Heart left ventricle (tissue), 16 donors: ENCODE measurements around the gene MYD88. TPM values are rescaled to one million over a fixed set of nuclear protein-coding genes. Genes with fewer than 3 reads are reported as not detected.
"Not testable (repeated sequence)": the region's sequence is repeated elsewhere in the genome, so short reads cannot be mapped to it uniquely, and the experiment has no call there.

Experiments used
- ATAC-seq, 4 donors: fragments of 200-7000 bp; cut with Tn5 transposase; one replicate each; pipeline ENCODE4 v1.9.1; 2020 to 2022; ENCODE audit warnings: moderate library complexity in 4 of 4, mild to moderate bottlenecking in 3 of 4, moderate number of reproducible peaks in 1 of 4
- DNase-seq, 5 donors: peaks; one replicate each; pipeline ENCODE4 v3.0.0-alpha.2; 2020
- H3K27ac ChIP-seq, 12 donors: fragments of 200-600 bp; sonication (generic) in 4 of 12; one replicate each; pipeline versions ENCODE4 v1.5.0 to v1.8.0; 2016 to 2022; ENCODE audit warnings: mild to moderate bottlenecking in 2 of 12
- H3K27me3 ChIP-seq, 9 donors: fragments of 200-600 bp; sonication (generic) in 2 of 9; one replicate each; pipeline versions ENCODE4 v1.5.1 to v1.8.0; 2016 to 2022; ENCODE audit warnings: mild to moderate bottlenecking in 3 of 9
- H3K36me3 ChIP-seq, 9 donors: fragments of 200-600 bp; sonication (generic) in 2 of 9; one replicate each; pipeline versions ENCODE4 v1.5.0 to v1.8.0; 2018 to 2022; ENCODE audit warnings: mild to moderate bottlenecking in 2 of 9
- H3K4me1 ChIP-seq, 12 donors: fragments of 200-600 bp; sonication (generic) in 4 of 12; one replicate each; pipeline versions ENCODE4 v1.5.0 to v1.8.0; 2016 to 2022; ENCODE audit warnings: mild to moderate bottlenecking in 3 of 12
- H3K4me3 ChIP-seq, 12 donors: fragments of 200-600 bp; sonication (generic) in 4 of 12; one replicate each; pipeline versions ENCODE4 v1.5.0 to v1.8.0; 2017 to 2022; ENCODE audit warnings: mild to moderate bottlenecking in 9 of 12, moderate library complexity in 4 of 12
- H3K9me3 ChIP-seq, 12 donors: fragments of 200-600 bp; sonication (generic) in 4 of 12; one replicate each; pipeline versions ENCODE4 v1.5.0 to v1.8.0; 2016 to 2022; ENCODE audit warnings: mild to moderate bottlenecking in 1 of 12
- POLR2A ChIP-seq, 2 donors: fragments of 450-650 bp; IDR thresholded peaks; one replicate each; pipeline ENCODE4 v1.6.1; 2017; ENCODE audit warnings: antibody characterized with exemption in 2 of 2, mild to moderate bottlenecking in 2 of 2, moderate library complexity in 2 of 2
- WGBS, 4 donors: extraction: QIAGEN DNeasy Blood & Tissue Kit in 2 of 4; methylation state at CpG; one replicate each; pipeline versions ENCODE4 v1.1.5 to v1.1.7; 2013 to 2018; 5-methylcytosine and 5-hydroxymethylcytosine counted together
- intact Hi-C, 10 donors: fragments of 100-400 bp; cut with DNase I; formaldehyde crosslinking; loops; one replicate each; pipeline versions ENCODE4 v1.11.1 to v1.14.2; 2022
- polyA plus RNA-seq, 2 donors: library from polyadenylated mRNA; stranded (reverse); fragments of 200-250 nt; gene quantifications; one replicate each; pipeline ENCODE4 v1.2.3, GENCODE V29; 2013
- total RNA-seq, 9 donors: library from RNA; depleted of rRNA in 2 of 9; stranded (reverse); fragments of >200 nt in 2 of 9; fragmentation: NEBNext Ultra II Directional in 3 of 9; extraction: Animal tissue kit (Norgen Biotek cat#: 25700) in 3 of 9; gene quantifications; one replicate each; pipeline versions ENCODE4 v1.1.0 to v1.2.4, GENCODE V29; 2016 to 2023
- TF ChIP-seq, protein P1 (sequence below), 12 donors: fragments of 200-600 bp; sonication (generic) in 4 of 12; IDR thresholded peaks; one replicate each; pipeline versions ENCODE4 v1.5.0 to v1.8.0; 2018 to 2022; ENCODE audit warnings: antibody characterized with exemption in 12 of 12, mild to moderate bottlenecking in 5 of 12
- donor health status: ischemic (EF 13 %, LVEDD 7.1; RV severe dilation, severe dysfunction).
- donor health status: healthy with polysubstance abuse.
- donor health status: DM: no; HTN: yes; CAD: no.
- donor health status: DM: no; HTN: no; CAD: no.
- donor health status: ischemic (EF 25% LVEDD 6.9; RV normal size, moderate dysfunction).
- donor health status: ischemic (EF 25% LVEDD 5.7; RV mildly dilated, moderate dysfunction).
- donor health status: healthy.
- donor health status: DM: yes; HTN: yes; CAD: no.
- donor health status: ischemic (EF 35%, LVEDD 5.7; RV mildly dilated, moderate dysfunction).
- donor health status: nonischemic (EF 11% LVEDD 7.7; RV severe dilation, severe dysfunction).
- donor health status: DM: yes; HTN: yes; CAD: no.
- donor health status: PGD.
- donor health status: ischemic (EF 29% LVEDD 5.4; RV normal size, mild dysfunction).
- donor health status: nonischemic (EF 23%, LVEDD 6.1; RV moderate dilation, normal function).

The MYD88 gene
- total and polyA plus RNA-seq, 11 donors = 3.7 to 47.2 (median 8.2) TPM

DNA sequence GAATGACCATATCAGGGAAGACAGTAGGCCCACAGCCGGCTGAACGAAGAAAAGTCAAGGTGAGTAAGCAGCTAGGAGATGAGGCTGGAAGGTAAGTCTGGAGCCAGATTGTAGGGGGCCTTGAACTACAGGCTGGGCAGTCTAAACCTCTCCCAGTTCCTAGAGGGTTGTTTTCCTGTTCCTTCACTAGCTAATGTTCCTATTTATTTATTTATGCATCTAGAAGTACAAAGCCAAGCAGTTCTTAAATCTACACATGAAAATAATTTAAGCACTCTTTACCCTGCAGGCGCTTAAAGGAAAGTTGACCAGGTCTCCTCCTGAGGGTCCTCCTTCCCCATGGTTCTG lies 5.3 kb upstream of the MYD88 start:
- 89 to 98% (median 93%) methylated on average over 3 of the region's 3 CpGs for WGBS, 4 donors
- H3K4me1 ChIP-seq = peaks cover 0 to 64% (median 47%) of the 10 kb centered on the region in 12 donors
- DNase-seq (no peak), ATAC-seq (no peak)
- TF ChIP-seq, protein P1, sequence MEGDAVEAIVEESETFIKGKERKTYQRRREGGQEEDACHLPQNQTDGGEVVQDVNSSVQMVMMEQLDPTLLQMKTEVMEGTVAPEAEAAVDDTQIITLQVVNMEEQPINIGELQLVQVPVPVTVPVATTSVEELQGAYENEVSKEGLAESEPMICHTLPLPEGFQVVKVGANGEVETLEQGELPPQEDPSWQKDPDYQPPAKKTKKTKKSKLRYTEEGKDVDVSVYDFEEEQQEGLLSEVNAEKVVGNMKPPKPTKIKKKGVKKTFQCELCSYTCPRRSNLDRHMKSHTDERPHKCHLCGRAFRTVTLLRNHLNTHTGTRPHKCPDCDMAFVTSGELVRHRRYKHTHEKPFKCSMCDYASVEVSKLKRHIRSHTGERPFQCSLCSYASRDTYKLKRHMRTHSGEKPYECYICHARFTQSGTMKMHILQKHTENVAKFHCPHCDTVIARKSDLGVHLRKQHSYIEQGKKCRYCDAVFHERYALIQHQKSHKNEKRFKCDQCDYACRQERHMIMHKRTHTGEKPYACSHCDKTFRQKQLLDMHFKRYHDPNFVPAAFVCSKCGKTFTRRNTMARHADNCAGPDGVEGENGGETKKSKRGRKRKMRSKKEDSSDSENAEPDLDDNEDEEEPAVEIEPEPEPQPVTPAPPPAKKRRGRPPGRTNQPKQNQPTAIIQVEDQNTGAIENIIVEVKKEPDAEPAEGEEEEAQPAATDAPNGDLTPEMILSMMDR (IDR thresholded peaks at IDR 0.05) = no peak
- no peak for TF ChIP-seq POLR2A (IDR thresholded peaks at IDR 0.05)
- no peak overlapping the region for H3K4me3 ChIP-seq
- no peaks in the 10 kb centered on the region for H3K27me3 ChIP-seq
- no peaks in the 10 kb centered on the region for H3K9me3 ChIP-seq
- H3K27ac ChIP-seq = no peak overlapping the region
- H3K36me3 ChIP-seq = peaks cover 0 to 72% (median 68%) of the 10 kb centered on the region in 9 donors
- intact Hi-C loops = loop anchor here in 5 of 10 donors (5.0 to 10.0 kb wide), 5 partner anchors 49 to 342 kb away; partner anchors contain the start of genes XYLB (in 2 of the 5) and ACVR2B (in 1 of the 5)

DNA sequence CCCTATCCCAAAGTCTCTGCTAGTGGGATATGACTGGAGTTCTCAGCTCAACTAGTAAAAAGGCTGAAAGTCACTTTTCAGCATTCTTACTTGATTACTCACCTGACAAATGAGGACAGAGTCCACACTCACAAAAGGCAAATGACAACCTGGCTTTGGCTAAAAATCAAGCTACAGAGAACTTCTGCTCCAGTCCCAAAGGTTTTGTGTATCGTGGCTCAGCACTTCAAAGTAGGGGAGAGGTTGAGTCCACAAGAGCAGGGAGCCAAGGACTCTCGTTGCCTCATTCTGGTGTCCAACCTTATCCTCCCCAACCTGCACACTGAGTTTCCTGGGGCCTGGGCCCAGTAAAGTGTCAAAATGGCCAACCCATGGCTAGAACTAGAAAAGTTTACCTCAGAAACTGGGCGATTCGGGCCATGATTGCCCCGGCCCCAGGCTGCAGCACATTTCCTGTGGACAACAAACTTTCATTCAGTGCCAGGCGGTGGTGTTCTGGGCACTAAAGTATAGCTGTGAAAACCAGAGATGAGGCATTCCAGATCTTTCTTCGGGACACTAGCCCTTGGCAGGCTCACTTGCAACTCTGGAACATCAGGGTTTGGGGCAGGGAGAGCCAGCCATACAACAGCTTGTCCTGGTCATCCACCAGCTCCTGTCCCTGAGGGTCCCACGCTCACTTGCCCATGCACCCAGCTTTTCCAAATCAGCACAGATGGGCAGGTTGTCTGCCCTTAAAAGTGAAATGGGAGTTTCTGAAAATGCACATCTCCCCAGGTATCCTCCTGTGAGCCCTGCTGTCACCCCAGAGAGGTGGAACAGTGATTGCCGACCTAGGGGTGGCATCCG lies 4.7 kb upstream of the MYD88 start:
- H3K27ac ChIP-seq = no peak overlapping the region
- no peaks in the 10 kb centered on the region for H3K27me3 ChIP-seq
- H3K9me3 ChIP-seq = no peaks in the 10 kb centered on the region
- H3K4me1 ChIP-seq = peaks cover 0 to 61% (median 46%) of the 10 kb centered on the region in 12 donors
- peaks cover 0 to 66% (median 62%) of the 10 kb centered on the region in 9 donors for H3K36me3 ChIP-seq
- WGBS, 4 donors = 84 to 90% (median 86%) methylated on average over 9 to 10 of the region's 10 CpGs
- DNase-seq (no peak), ATAC-seq (no peak)
- intact Hi-C loops = loop anchor here in 5 of 10 donors (5.0 to 10.0 kb wide), 5 partner anchors 49 to 341 kb away; partner anchors contain the start of genes XYLB (in 2 of the 5) and ACVR2B (in 1 of the 5)
- TF ChIP-seq POLR2A (IDR thresholded peaks at IDR 0.05) = no peak
- TF ChIP-seq, protein P1 (IDR thresholded peaks at IDR 0.05) = no peak
- no peak overlapping the region for H3K4me3 ChIP-seq

DNA sequence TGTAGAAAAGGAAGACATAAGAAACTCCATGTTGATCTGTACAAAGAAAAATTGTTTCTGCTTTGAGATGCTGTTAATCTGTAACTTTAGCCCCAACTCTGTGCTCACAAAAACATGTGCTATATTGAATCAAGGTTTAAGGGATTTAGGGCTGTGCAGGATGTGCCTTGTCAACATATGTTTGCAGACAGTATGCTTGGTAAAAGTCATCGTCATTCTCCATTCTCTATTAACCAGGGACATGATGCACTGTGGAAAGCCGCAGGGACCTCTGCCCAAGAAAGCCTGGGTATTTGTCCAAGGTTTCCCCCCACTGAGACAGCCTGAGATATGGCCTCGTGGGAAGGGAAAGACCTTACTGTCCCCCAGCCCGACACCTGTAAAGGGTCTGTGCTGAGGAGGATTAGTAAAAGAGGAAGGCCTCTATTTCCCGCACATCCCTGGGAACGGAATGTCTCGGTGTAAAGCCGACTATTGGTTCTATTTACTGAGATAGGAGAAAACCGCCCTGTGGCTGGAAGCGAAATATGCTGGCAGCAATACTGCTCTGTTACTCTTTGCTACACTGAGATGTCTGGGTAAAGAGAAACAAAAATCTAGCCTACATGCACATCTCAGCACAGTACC lies 3.8 kb upstream of the MYD88 start:
- H3K9me3 ChIP-seq, DNase-seq, H3K27me3 ChIP-seq, H3K27ac ChIP-seq, ATAC-seq, H3K4me3 ChIP-seq: not testable (repeated sequence)
- intact Hi-C loops = loop anchor here in 5 of 10 donors (5.0 to 10.0 kb wide), 7 partner anchors 48 to 340 kb away; partner anchors contain the start of genes ACVR2B (in 2 of the 5) and XYLB (in 2 of the 5)
- 87 to 92% (median 89%) methylated on average over 10 of the region's 10 CpGs for WGBS, 4 donors
- Histone ChIP-seq H3K4me1 (peaks cover 0 to 61% (median 44%) of the 10 kb centered on the region in 12 donors), H3K36me3 (peaks cover 0 to 58% (median 54%) of the 10 kb centered on the region in 9 donors)

DNA sequence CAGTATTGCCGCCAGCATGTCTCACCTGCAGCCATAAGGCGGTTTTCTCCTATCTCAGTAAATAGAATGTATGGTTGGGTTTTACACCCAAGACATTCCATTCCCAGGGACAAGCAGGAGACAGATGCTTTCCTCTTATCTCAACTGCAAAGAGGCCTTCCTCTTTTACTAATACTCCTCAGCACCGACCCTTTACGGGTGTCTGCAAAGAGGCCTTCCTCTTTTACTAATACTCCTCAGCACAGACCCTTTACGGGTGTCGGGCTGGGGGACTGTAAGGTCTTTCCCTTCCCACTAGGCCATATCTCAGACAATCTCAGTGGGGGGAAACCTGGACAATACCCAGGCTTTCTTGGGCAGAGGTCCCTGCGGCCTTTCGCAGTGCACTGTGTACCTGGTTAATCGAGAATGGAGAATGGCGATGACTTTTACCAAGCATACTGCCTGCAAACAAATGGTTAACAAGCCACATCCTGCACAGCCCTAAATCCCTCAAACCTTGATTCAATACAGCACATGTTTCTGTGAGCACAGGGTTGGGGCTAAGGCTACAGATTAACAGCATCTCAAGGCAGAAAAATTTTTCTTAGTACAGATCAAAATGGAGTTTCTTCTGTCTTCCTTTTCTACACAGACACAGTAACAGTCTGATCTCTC lies 2.7 kb upstream of the MYD88 start:
- H3K27me3 ChIP-seq, DNase-seq, H3K9me3 ChIP-seq, ATAC-seq: not testable (repeated sequence)
- peak overlapping the region; percentile 70 to 99 (median 94) for H3K4me3 ChIP-seq
- peaks cover 0 to 60% (median 41%) of the 10 kb centered on the region in 12 donors for H3K4me1 ChIP-seq
- 58 to 71% (median 63%) methylated on average over 10 of the region's 10 CpGs for WGBS, 4 donors
- peak overlapping the region in 8 of 12 donors; percentile 64 to 95 (median 88) for H3K27ac ChIP-seq
- intact Hi-C loops = loop anchor here in 5 of 10 donors (2.0 to 10.0 kb wide), 7 partner anchors 29 to 339 kb away; partner anchors contain the start of genes ACVR2B (in 2 of the 5), OXSR1 (in 2 of the 5) and XYLB (in 2 of the 5)
- peaks cover 0 to 51% (median 43%) of the 10 kb centered on the region in 9 donors for H3K36me3 ChIP-seq
